Thyroid gland (tissue), 4 donors: ENCODE data around the gene ZFHX3. TPM values are rescaled to one million over a fixed set of nuclear protein-coding genes. Genes with fewer than 3 reads are reported as not detected.

Experiments used
- DNase-seq, 2 donors: peaks; one replicate each; pipeline ENCODE4 v3.0.0-alpha.2; 2019
- H3K27ac ChIP-seq, 3 donors: fragments of 200-600 bp; sonication (generic); 1 replicate in 2 of 3; 2 replicates in 1 of 3; pipeline ENCODE4 v1.5.1; 2016 to 2019; ENCODE audit warnings: mild to moderate bottlenecking in 1 of 3, moderate library complexity in 1 of 3
- H3K27me3 ChIP-seq: fragments of 200-600 bp; sonication (generic); one replicate; pipeline ENCODE4 v1.5.1; 2019
- H3K36me3 ChIP-seq, 2 donors: fragments of 200-600 bp; sonication (generic); one replicate each; pipeline ENCODE4 v1.5.1; 2016 to 2019
- H3K4me1 ChIP-seq, 2 donors: fragments of 200-600 bp; sonication (generic); one replicate each; pipeline ENCODE4 v1.5.1; 2017 to 2019
- H3K4me3 ChIP-seq, 3 donors: fragments of 200-600 bp; sonication (generic); replicated peaks in 1 of 3; 1 replicate in 2 of 3; 2 replicates in 1 of 3; pipeline ENCODE4 v1.5.1; 2016; ENCODE audit warnings: mild to moderate bottlenecking in 1 of 3
- H3K9me3 ChIP-seq: fragments of 200-600 bp; sonication (generic); one replicate; pipeline ENCODE4 v1.5.1; 2017
- CTCF ChIP-seq, 6 experiments: fragments of 200-600 bp in 3 of 6; fragments of 450-650 bp in 3 of 6; sonication (generic) in 3 of 6; IDR thresholded peaks; one replicate each; pipeline ENCODE4 v1.5.1; 2016 to 2019; ENCODE audit warnings: antibody characterized with exemption in 6 of 6, mild to moderate bottlenecking in 2 of 6, inconsistent platforms in 1 of 6, moderate library complexity in 1 of 6
- POLR2A ChIP-seq, 2 donors: fragments of 450-650 bp; IDR thresholded peaks; one replicate each; pipeline ENCODE4 v1.6.1; 2017; ENCODE audit warnings: antibody characterized with exemption in 2 of 2, mild to moderate bottlenecking in 2 of 2, moderate library complexity in 1 of 2
- WGBS, 2 donors: methylation state at CpG; one replicate each; pipeline ENCODE4 v1.1.5; 2017; 5-methylcytosine and 5-hydroxymethylcytosine counted together
- intact Hi-C: fragments of 100-400 bp; cut with DNase I; formaldehyde crosslinking; loops from one replicate; pipeline ENCODE4 v1.15.1; 2023
- total RNA-seq, 4 donors: library from RNA; depleted of rRNA; stranded (reverse); fragments of >200 nt; gene quantifications; one replicate each; pipeline ENCODE4 v1.2.3, GENCODE V29; 2016

Gene ZFHX3
- total RNA-seq, 4 donors from 2014 or later: 27.4 to 92.9 (median 45.5) TPM

DNA sequence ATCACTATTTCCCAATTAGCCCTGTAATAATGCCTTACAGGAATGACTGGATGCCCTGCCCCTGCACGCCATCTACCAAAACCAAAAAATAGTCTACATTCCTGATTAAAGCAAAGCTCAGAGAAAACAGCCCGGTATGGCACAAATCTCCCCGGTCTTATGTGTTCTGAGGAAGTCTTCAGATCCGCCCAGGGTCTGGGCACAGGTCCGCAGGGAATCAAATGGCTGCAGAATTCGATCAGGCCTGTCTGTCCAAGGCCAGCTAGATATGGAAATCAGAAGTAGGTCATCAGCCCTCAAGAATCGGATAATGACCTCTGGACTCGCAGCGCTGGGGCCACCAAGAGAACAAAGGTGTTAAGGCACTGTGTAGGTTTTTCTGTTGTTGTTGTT lies 171.0 kb downstream of the ZFHX3 start:
- H3K27ac ChIP-seq: peak overlapping the region; percentile 72 to 84 (median 83)
- intact Hi-C loops: no loop called here
- H3K36me3 ChIP-seq: no peaks in the 10 kb centered on the region
- H3K4me1 ChIP-seq: peaks cover 23 to 48% of the 10 kb centered on the region in 2 donors
- WGBS, 2 donors: 88 to 89% methylated on average over 9 of the region's 9 CpGs
- no peak for TF ChIP-seq POLR2A (IDR thresholded peaks at IDR 0.05)
- no peak for TF ChIP-seq CTCF (IDR thresholded peaks at IDR 0.05)
- DNase-seq: no peak
- H3K9me3 ChIP-seq: no peaks in the 10 kb centered on the region
- H3K27me3 ChIP-seq: no peaks in the 10 kb centered on the region
- no peak overlapping the region for H3K4me3 ChIP-seq

DNA sequence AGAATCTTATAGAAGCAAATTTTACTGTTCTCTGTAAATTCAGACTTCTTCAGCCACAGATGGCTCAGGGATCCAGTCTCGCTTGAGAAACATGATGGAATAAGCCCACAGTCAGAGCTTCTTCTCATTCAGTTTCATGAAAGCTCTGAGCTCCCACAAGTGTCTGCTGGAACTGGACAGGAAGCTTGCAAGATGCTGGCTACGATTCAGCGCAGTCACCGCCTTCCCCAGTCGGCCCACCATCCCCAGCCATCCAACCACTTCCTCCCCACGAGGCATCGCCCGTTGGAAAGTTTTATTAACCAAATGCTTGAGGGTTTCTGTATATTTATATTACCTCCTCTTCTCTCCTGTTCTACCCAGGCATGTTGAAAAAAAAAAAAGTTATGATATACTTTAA lies 171.7 kb downstream of the ZFHX3 start:
- TF ChIP-seq CTCF (IDR thresholded peaks at IDR 0.05): no peak
- TF ChIP-seq POLR2A (IDR thresholded peaks at IDR 0.05): no peak
- WGBS, 2 donors: 50 to 58% methylated on average over 8 of the region's 8 CpGs
- Histone ChIP-seq H3K27ac (peak overlapping the region; percentile 72 to 84 (median 83)), H3K4me3 (no peak overlapping the region), H3K27me3 (no peaks in the 10 kb centered on the region), H3K36me3 (no peaks in the 10 kb centered on the region), H3K4me1 (peaks cover 23 to 41% of the 10 kb centered on the region in 2 donors), H3K9me3 (no peaks in the 10 kb centered on the region)
- peak in 1 of 2 donors; percentile 34 for DNase-seq
- intact Hi-C loops: no loop called here

GRCh38 chr16:72875291-72876031 lies 172.5 kb downstream of the ZFHX3 start:
- peak overlapping the region in 1 of 3 donors; percentile 83 for H3K27ac ChIP-seq
- intact Hi-C loops: no loop called here

DNA sequence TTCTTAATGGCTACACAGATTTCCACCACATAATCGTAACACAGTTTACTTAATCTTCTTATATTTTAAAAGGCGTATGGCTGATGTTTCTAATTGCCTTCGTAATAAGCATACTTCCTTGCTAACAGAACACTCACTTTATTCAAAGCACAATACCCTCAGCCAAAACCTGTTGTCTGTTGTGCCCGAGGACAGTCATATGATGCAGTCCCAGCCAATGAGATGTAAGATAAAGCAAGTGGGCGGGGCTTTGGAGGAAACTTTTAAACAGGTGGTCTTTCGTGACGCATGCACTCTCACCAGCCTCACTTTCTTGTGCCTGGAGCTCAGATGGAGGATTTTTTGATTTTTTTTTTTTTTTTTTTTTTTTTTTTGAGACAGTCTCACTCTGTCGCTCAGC lies 174.1 kb downstream of the ZFHX3 start:
- TF ChIP-seq POLR2A (IDR thresholded peaks at IDR 0.05) (no peak), CTCF (IDR thresholded peaks at IDR 0.05) (no peak)
- Histone ChIP-seq H3K27me3 (no peaks in the 10 kb centered on the region), H3K4me3 (no peak overlapping the region), H3K27ac (no peak overlapping the region), H3K4me1 (peaks cover 27 to 41% of the 10 kb centered on the region in 2 donors), H3K9me3 (no peaks in the 10 kb centered on the region), H3K36me3 (no peaks in the 10 kb centered on the region)
- intact Hi-C loops: no loop called here
- no peak for DNase-seq
- 96 to 97% methylated on average over 8 of the region's 8 CpGs for WGBS, 2 donors

More at GRCh38 chr16:72875291-72876031, 172.5 kb downstream of the ZFHX3 start:
- Histone ChIP-seq H3K27me3 (no peaks in the 10 kb centered on the region), H3K4me3 (no peak overlapping the region), H3K36me3 (no peaks in the 10 kb centered on the region), H3K9me3 (no peaks in the 10 kb centered on the region), H3K4me1 (peaks cover 23 to 41% of the 10 kb centered on the region in 2 donors)
- DNase-seq: no peak
- 64 to 67% methylated on average over 11 to 12 of the region's 12 CpGs for WGBS, 2 donors
- no peak for TF ChIP-seq CTCF (IDR thresholded peaks at IDR 0.05)
- no peak for TF ChIP-seq POLR2A (IDR thresholded peaks at IDR 0.05)

DNA sequence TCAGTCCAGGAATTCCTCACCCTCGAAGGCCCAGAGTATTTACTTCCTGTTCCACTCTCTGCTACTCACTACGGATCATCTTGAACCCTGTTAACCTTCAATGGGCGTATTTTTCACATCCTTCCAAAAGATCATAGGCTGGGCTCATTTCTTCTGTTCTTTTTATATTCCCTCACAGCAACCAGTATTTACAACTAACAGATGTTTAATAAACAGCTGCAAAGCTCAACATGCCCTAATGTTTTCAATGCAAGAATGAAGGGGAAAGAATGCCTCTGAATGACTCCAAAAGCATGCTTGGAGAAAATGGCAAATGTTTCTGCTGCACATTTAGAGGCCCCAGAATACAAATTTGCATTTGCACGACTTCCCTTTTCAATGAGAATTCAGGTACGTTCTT lies 174.9 kb downstream of the ZFHX3 start:
- Histone ChIP-seq H3K36me3 (no peaks in the 10 kb centered on the region), H3K4me1 (peaks cover 25 to 33% of the 10 kb centered on the region in 2 donors), H3K27ac (no peak overlapping the region), H3K4me3 (no peak overlapping the region), H3K27me3 (no peaks in the 10 kb centered on the region), H3K9me3 (no peaks in the 10 kb centered on the region)
- WGBS, 2 donors: 79 to 82% methylated on average over 5 of the region's 5 CpGs
- intact Hi-C loops: no loop called here
- DNase-seq: no peak
- no peak for TF ChIP-seq CTCF (IDR thresholded peaks at IDR 0.05)
- no peak for TF ChIP-seq POLR2A (IDR thresholded peaks at IDR 0.05)
